ENCODE data around the gene STRN3. TPM values are rescaled to one million over a fixed set of nuclear protein-coding genes. Genes with fewer than 3 reads are reported as not detected.

STRN3 gene
- total RNA-seq, 1 experiment from 2014 or later, result 52.1 TPM

GRCh38 chr14:30855345-30856037, 170.7 kb downstream of the STRN3 start:
- no peak overlapping the region for H2AFZ ChIP-seq (ENCODE audit: low read length)
- H2AK5ac ChIP-seq (ENCODE audit: insufficient read length, low read length), result no peak overlapping the region
- H3K18ac ChIP-seq (ENCODE audit: insufficient read length, low read depth, low read length), result no peak overlapping the region
- H3K27ac ChIP-seq (ENCODE audit: insufficient read length, low read depth, low read length), result no peak overlapping the region
- H3K79me1 ChIP-seq (ENCODE audit: insufficient read depth, low read depth, low read length, poor library complexity, severe bottlenecking), result no peaks in the 10 kb centered on the region
- no peak for DNase-seq
- no peak overlapping the region for H2BK5ac ChIP-seq (ENCODE audit: insufficient read length, low read length)
- Mint-ChIP-seq H3K36me3 (ENCODE audit: insufficient read depth in 1 of 3, low read depth in 3 of 3) (no peaks in the 10 kb centered on the region), H3K4me3 (no peak overlapping the region), H3K27ac (no peak overlapping the region; a peak in 1 of 7 replicates), H3K4me1 (no peaks in the 10 kb centered on the region), H3K9me3 (no peaks in the 10 kb centered on the region), H3K27me3 (ENCODE audit: low read depth) (no peaks in the 10 kb centered on the region)
- no peaks in the 10 kb centered on the region for H3K4me1 ChIP-seq (ENCODE audit: insufficient read depth, low read length)
- H2BK12ac ChIP-seq (ENCODE audit: insufficient read length, low read depth, low read length), result no peak overlapping the region
- no peaks in the 10 kb centered on the region for H3K79me2 ChIP-seq (ENCODE audit: insufficient read depth, low read length)
- no peak overlapping the region for H3K4ac ChIP-seq (ENCODE audit: low read depth, low read length)
- H4K5ac ChIP-seq (ENCODE audit: insufficient read length, low read depth, low read length), result no peak overlapping the region
- H2BK20ac ChIP-seq (ENCODE audit: low read depth, low read length, poor library complexity, severe bottlenecking), result no peak overlapping the region
- H4K91ac ChIP-seq (ENCODE audit: insufficient read length, low read depth, low read length), result no peak overlapping the region
- no peaks in the 10 kb centered on the region for H3K23me2 ChIP-seq (ENCODE audit: insufficient read length, low read depth, low read length, poor library complexity, severe bottlenecking)
- H3K14ac ChIP-seq (ENCODE audit: insufficient read depth, low read length), result no peak overlapping the region; the same call in 1 of the 2 replicates
- no peaks in the 10 kb centered on the region for H3K9me3 ChIP-seq (ENCODE audit: control insufficient read depth, low read depth, low read length)
- H3K4me2 ChIP-seq (ENCODE audit: insufficient read depth, insufficient read length, low read length), result no peak overlapping the region
- H4K8ac ChIP-seq (replicated peaks; ENCODE audit: insufficient read length, low read depth, low read length), result no peak overlapping the region
- H2BK120ac ChIP-seq (ENCODE audit: low read depth, low read length, poor library complexity, severe bottlenecking), result no peak overlapping the region
- H3T11ph ChIP-seq (ENCODE audit: low read length), result no peak overlapping the region
- H3K56ac ChIP-seq (ENCODE audit: insufficient read length, low read depth, low read length), result no peak overlapping the region
- WGBS (ENCODE audit: extremely low coverage, insufficient read length, low lambda C conversion rate), result no CpG with 5 or more reads among the region's 6 CpGs
- no peak overlapping the region for H3K23ac ChIP-seq (ENCODE audit: insufficient read length, low read depth, low read length)
- H3K9ac ChIP-seq (ENCODE audit: extremely low read depth, insufficient read length, low read length), result no peak overlapping the region
- TF ChIP-seq, protein P1, sequence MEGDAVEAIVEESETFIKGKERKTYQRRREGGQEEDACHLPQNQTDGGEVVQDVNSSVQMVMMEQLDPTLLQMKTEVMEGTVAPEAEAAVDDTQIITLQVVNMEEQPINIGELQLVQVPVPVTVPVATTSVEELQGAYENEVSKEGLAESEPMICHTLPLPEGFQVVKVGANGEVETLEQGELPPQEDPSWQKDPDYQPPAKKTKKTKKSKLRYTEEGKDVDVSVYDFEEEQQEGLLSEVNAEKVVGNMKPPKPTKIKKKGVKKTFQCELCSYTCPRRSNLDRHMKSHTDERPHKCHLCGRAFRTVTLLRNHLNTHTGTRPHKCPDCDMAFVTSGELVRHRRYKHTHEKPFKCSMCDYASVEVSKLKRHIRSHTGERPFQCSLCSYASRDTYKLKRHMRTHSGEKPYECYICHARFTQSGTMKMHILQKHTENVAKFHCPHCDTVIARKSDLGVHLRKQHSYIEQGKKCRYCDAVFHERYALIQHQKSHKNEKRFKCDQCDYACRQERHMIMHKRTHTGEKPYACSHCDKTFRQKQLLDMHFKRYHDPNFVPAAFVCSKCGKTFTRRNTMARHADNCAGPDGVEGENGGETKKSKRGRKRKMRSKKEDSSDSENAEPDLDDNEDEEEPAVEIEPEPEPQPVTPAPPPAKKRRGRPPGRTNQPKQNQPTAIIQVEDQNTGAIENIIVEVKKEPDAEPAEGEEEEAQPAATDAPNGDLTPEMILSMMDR (conservative IDR thresholded peaks at IDR 0.05), result no peak
- no peak overlapping the region for H2BK15ac ChIP-seq (ENCODE audit: low read depth, low read length)
- H4K20me1 ChIP-seq (ENCODE audit: control insufficient read depth, insufficient read depth, insufficient read length), result no peaks in the 10 kb centered on the region
- no peaks in the 10 kb centered on the region for H3K27me3 ChIP-seq (ENCODE audit: insufficient read depth, low read length)

Measured in H9 (cell line).